Measurements from ENCODE around the gene STH. TPM values are rescaled to one million over a fixed set of nuclear protein-coding genes. Genes with fewer than 3 reads are reported as not detected.

Gene STH
- total RNA-seq, 1 experiment from 2014 or later, result not detected

GRCh38 chr17:46025060-46025459, 26.0 kb downstream of the STH start:
- BruUV-seq (replicated peaks), result no TSS peak
- Histone ChIP-seq H3K4me3 (ENCODE audit: low read depth in 2 of 2, low read length in 2 of 2) (no peak overlapping the region), H3K9me3 (ENCODE audit: control insufficient read depth, insufficient read depth, low read depth, low read length) (no peaks in the 10 kb centered on the region), H3K36me3 (ENCODE audit: control insufficient read depth, insufficient read depth, low read length) (no peaks in the 10 kb centered on the region; the same call in 1 of the 2 replicates), H3K27ac (ENCODE audit: low read length) (no peak overlapping the region), H3K4me1 (ENCODE audit: control insufficient read depth, insufficient read depth, low read length) (no peaks in the 10 kb centered on the region), H3K27me3 (ENCODE audit: control insufficient read depth, insufficient read depth, low read length) (no peaks in the 10 kb centered on the region)
- no peak for DNase-seq (ENCODE audit: low read depth, low spot score)
- in situ Hi-C loops (cut with HindIII; ENCODE audit: low pct_unique_long_range_greater_than_20kb, low sequenced_read_pairs), result no loop called here
- TF ChIP-seq POLR2AphosphoS5 (IDR thresholded peaks at IDR 0.05; ENCODE audit: low read depth, low read length), result no peak
- TF ChIP-seq CTCF (IDR thresholded peaks at IDR 0.05), result no peak
- no peak for TF ChIP-seq TCF7L2 (IDR thresholded peaks at IDR 0.05; ENCODE audit: low read depth, low read length)
- no peak for TF ChIP-seq SIN3A (IDR thresholded peaks at IDR 0.05; ENCODE audit: borderline replicate concordance, insufficient read depth, low read depth, low read length)
- no peak for TF ChIP-seq REST (IDR thresholded peaks at IDR 0.05; ENCODE audit: insufficient read depth in 1 of 2, low read depth in 2 of 2, low read length in 1 of 2)
- POLR2A ChIA-PET, result no interaction called here
- intact Hi-C loops (cut with micrococcal nuclease; ENCODE audit: unreplicated experiment), result no loop called here
- CTCF ChIA-PET, result no interaction called here
- no peak for ATAC-seq

- H3K4me3 ChIP-seq (ENCODE audit: low read depth in 2 of 2, low read length in 2 of 2), result no peak overlapping the region
- no peaks in the 10 kb centered on the region for H3K27me3 ChIP-seq (ENCODE audit: control insufficient read depth, insufficient read depth, low read length)
- no peak overlapping the region for H3K27ac ChIP-seq (ENCODE audit: low read length)
- H3K36me3 ChIP-seq (ENCODE audit: control insufficient read depth, insufficient read depth, low read length), result no peaks in the 10 kb centered on the region; the same call in 1 of the 2 replicates
- H3K9me3 ChIP-seq (ENCODE audit: control insufficient read depth, insufficient read depth, low read depth, low read length), result no peaks in the 10 kb centered on the region
- ATAC-seq (no peak), DNase-seq (ENCODE audit: low read depth, low spot score) (no peak)
- POLR2A ChIA-PET, result no interaction called here
- TF ChIP-seq POLR2AphosphoS5 (IDR thresholded peaks at IDR 0.05; ENCODE audit: low read depth, low read length), result no peak
- no peak for TF ChIP-seq TCF7L2 (IDR thresholded peaks at IDR 0.05; ENCODE audit: low read depth, low read length)
- no peak for TF ChIP-seq REST (IDR thresholded peaks at IDR 0.05; ENCODE audit: insufficient read depth in 1 of 2, low read depth in 2 of 2, low read length in 1 of 2)
- TF ChIP-seq CTCF (IDR thresholded peaks at IDR 0.05), result no peak
- no peak for TF ChIP-seq SIN3A (IDR thresholded peaks at IDR 0.05; ENCODE audit: borderline replicate concordance, insufficient read depth, low read depth, low read length)
- no peaks in the 10 kb centered on the region for H3K4me1 ChIP-seq (ENCODE audit: control insufficient read depth, insufficient read depth, low read length)
- CTCF ChIA-PET, result no interaction called here
- BruUV-seq (replicated peaks), result no TSS peak
- intact Hi-C loops (cut with micrococcal nuclease; ENCODE audit: unreplicated experiment) (no loop called here), in situ Hi-C loops (cut with HindIII; ENCODE audit: low pct_unique_long_range_greater_than_20kb, low sequenced_read_pairs) (no loop called here)
These were observed 26.6 kb downstream of the STH start for GRCh38 chr17:46025510-46026165.
